SU-DHL-6 (cell line): ENCODE data around the gene MDFIC.

Source experiments
- CTCF ChIP-seq: fragments of 200-600 bp; sonication (generic); IDR thresholded peaks from one replicate; pipeline ENCODE4 v1.5.1; 2017; ENCODE audit warnings: antibody characterized with exemption, mild to moderate bottlenecking, low read length, moderate library complexity; ENCODE audit not compliant: insufficient read depth, poor library complexity, severe bottlenecking
- EZH2phosphoT487 ChIP-seq: fragments of 200-600 bp; sonication (generic), shearing (Covaris generic); conservative IDR thresholded peaks from 2 replicates; pipeline ENCODE4 v1.6.1; 2018; ENCODE audit warnings: mild to moderate bottlenecking, antibody characterized with exemption, low read length, moderate library complexity, mixed read lengths

GRCh38 chr7:114973147-114973546, 51.3 kb downstream of the MDFIC start:
- TF ChIP-seq CTCF (no peak), EZH2phosphoT487 (no peak)
